WTC11 (cell line): ENCODE results near the gene PSMD3. TPM values are rescaled to one million over a fixed set of nuclear protein-coding genes. Genes with fewer than 3 reads are reported as not detected.

ENCODE experiments used
- ATAC-seq: fragments of 200-7000 bp; cut with Tn5 transposase; 2 replicates; pipeline ENCODE4 v1.10.0; 2021; ENCODE audit warnings: mild to moderate bottlenecking, moderate library complexity
- CTCF ChIA-PET: fragments of 300-600 bp; sonication (Branson Sonifier 250); formaldehyde crosslinking; loops from one replicate; lab custom pipeline; 2021; ENCODE audit warnings: antibody characterized with exemption; lab: Charles Lee
- POLR2A ChIA-PET: fragments of 350-600 bp; sonication (Branson Sonifier 250); formaldehyde crosslinking; loops from one replicate; lab custom pipeline; 2021; ENCODE audit warnings: antibody characterized with exemption; lab: Charles Lee
- DNase-seq: peaks from one replicate; pipeline ENCODE4 v3.0.0; 2021; ENCODE audit warnings: low spot score
- H3K27ac Mint-ChIP-seq: 2 replicates; pipeline ENCODE4 v1.8.0; 2021; ENCODE audit warnings: mixed read lengths
- H3K27me3 Mint-ChIP-seq: 2 replicates; pipeline ENCODE4 v1.8.0; 2021; ENCODE audit warnings: low read depth, mild to moderate bottlenecking, moderate library complexity, mixed read lengths
- H3K36me3 Mint-ChIP-seq: 2 replicates; pipeline ENCODE4 v1.8.0; 2021; ENCODE audit warnings: mixed read lengths
- H3K4me1 Mint-ChIP-seq: 2 replicates; pipeline ENCODE4 v1.8.0; 2022; ENCODE audit warnings: mixed read lengths
- H3K4me3 Mint-ChIP-seq: 2 replicates; pipeline ENCODE4 v1.8.0; 2021; ENCODE audit warnings: mild to moderate bottlenecking, moderate library complexity, mixed read lengths
- H3K9me3 Mint-ChIP-seq: 2 replicates; pipeline ENCODE4 v1.8.0; 2021; ENCODE audit warnings: mixed read lengths
- CBFB ChIP-seq: sonication (generic); formaldehyde crosslinking; IDR thresholded peaks from 2 replicates; pipeline ENCODE4 v1.8.1; 2022; ENCODE audit warnings: mild to moderate bottlenecking, low read depth, missing genetic modification reagents
- CTCF ChIP-seq: fragments of 200-600 bp; IDR thresholded peaks from 2 replicates; pipeline ENCODE4 v1.8.0; 2022; ENCODE audit warnings: antibody characterized with exemption
- ELF4 ChIP-seq: sonication (generic); formaldehyde crosslinking; IDR thresholded peaks from 2 replicates; pipeline ENCODE4 v1.8.1; 2022; ENCODE audit warnings: low read depth, mild to moderate bottlenecking, moderate library complexity, missing genetic modification reagents
- ESRRA ChIP-seq: sonication (generic); formaldehyde crosslinking; IDR thresholded peaks from 2 replicates; pipeline ENCODE4 v1.8.1; 2022; ENCODE audit warnings: mild to moderate bottlenecking, missing genetic modification reagents, borderline replicate concordance
- ETV6 ChIP-seq: sonication (generic); formaldehyde crosslinking; IDR thresholded peaks from 2 replicates; pipeline ENCODE4 v1.8.1; 2022; ENCODE audit warnings: mild to moderate bottlenecking, missing genetic modification reagents
- FOXP4 ChIP-seq: sonication (generic); formaldehyde crosslinking; IDR thresholded peaks from 2 replicates; pipeline ENCODE4 v1.8.0; 2022; ENCODE audit warnings: mild to moderate bottlenecking, missing genetic modification reagents
- JUN ChIP-seq: sonication (generic); formaldehyde crosslinking; IDR thresholded peaks from 2 replicates; pipeline ENCODE4 v1.8.0; 2023; ENCODE audit warnings: mild to moderate bottlenecking, missing genetic modification reagents
- MYBL2 ChIP-seq: sonication (generic); formaldehyde crosslinking; IDR thresholded peaks from 2 replicates; pipeline ENCODE4 v1.8.1; 2023; ENCODE audit warnings: mild to moderate bottlenecking, moderate library complexity, missing genetic modification reagents
- NFATC4 ChIP-seq: fragments of 250-450 bp; sonication (Bioruptor Pico); IDR thresholded peaks from 2 replicates; pipeline ENCODE4 v1.9.0; 2021; ENCODE audit warnings: mild to moderate bottlenecking
- SOX15 ChIP-seq: fragments of 250-450 bp; sonication (Bioruptor Pico); IDR thresholded peaks from 2 replicates; pipeline ENCODE4 v1.9.0; 2021; ENCODE audit warnings: mild to moderate bottlenecking
- TEAD4 ChIP-seq: sonication (generic); formaldehyde crosslinking; IDR thresholded peaks from 2 replicates; pipeline ENCODE4 v1.8.0; 2022; ENCODE audit warnings: mild to moderate bottlenecking, missing genetic modification reagents
- USF1 ChIP-seq: sonication (generic); formaldehyde crosslinking; IDR thresholded peaks from 2 replicates; pipeline ENCODE4 v1.8.0; 2022; ENCODE audit warnings: mild to moderate bottlenecking, missing genetic modification reagents
- ZBTB43 ChIP-seq: sonication (generic); formaldehyde crosslinking; IDR thresholded peaks from 2 replicates; pipeline ENCODE4 v1.8.1; 2023; ENCODE audit warnings: mild to moderate bottlenecking, missing genetic modification reagents
- ZNF532 ChIP-seq: fragments of 250-450 bp; sonication (Bioruptor Pico); IDR thresholded peaks from 2 replicates; pipeline ENCODE4 v1.9.0; 2021; ENCODE audit warnings: mild to moderate bottlenecking, borderline replicate concordance
- total RNA-seq: library from RNA; stranded (reverse); gene quantifications from 3 replicates; pipeline ENCODE4 v1.2.3, GENCODE V29; 2021
- TF ChIP-seq, protein P1 (sequence below): sonication (generic); formaldehyde crosslinking; IDR thresholded peaks from 2 replicates; pipeline ENCODE4 v1.8.0; 2022; ENCODE audit warnings: missing genetic modification reagents
- TF ChIP-seq, protein P2 (sequence below): sonication (generic); formaldehyde crosslinking; IDR thresholded peaks from 2 replicates; pipeline ENCODE4 v1.8.1; 2022; ENCODE audit warnings: low read depth, missing genetic modification reagents, borderline replicate concordance
- TF ChIP-seq, protein P3 (sequence below): sonication (generic); formaldehyde crosslinking; IDR thresholded peaks from 2 replicates; pipeline ENCODE4 v1.8.1; 2022; ENCODE audit warnings: low read depth, mild to moderate bottlenecking, moderate library complexity, missing genetic modification reagents, borderline replicate concordance
- TF ChIP-seq, protein P4 (sequence below): fragments of 250-450 bp; sonication (Bioruptor Pico); IDR thresholded peaks from 2 replicates; pipeline ENCODE4 v2.1.2; 2022; ENCODE audit warnings: mild to moderate bottlenecking, moderate library complexity

The PSMD3 gene
- total RNA-seq, 1 experiment from 2014 or later: 190 TPM

DNA sequence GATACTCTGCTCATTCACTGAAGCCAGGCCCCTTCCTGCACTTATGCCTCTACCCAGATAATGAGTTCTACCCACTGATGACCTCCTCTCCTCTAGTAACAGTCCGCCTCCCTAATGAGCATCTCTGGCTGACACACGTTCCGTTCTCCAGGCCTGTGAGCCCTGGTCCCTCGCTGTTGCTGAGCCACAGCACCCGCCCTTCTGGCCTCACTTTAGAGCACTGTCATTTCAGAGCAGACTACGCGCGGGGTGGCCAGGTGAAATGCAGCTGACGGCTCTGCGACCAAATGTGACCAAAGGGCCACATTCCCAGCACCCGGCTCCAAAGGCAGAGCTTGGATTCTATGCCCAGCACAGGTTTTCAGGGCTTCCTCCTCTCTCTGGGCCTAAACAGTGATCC is 13.8 kb downstream of the PSMD3 start (continued):
- TF ChIP-seq ZNF532 (CRISPR knock-in tag): no peak
- TF ChIP-seq ETV6: no peak
- TF ChIP-seq, all 79 proteins: peak for 0

GRCh38 chr17:39995438-39995837 is 14.8 kb downstream of the PSMD3 start:
- ChIA-PET CTCF (no interaction called here), POLR2A (no interaction called here)
- Mint-ChIP-seq H3K36me3 (peaks cover 71% of the 10 kb centered on the region), H3K4me3 (no peak overlapping the region), H3K4me1 (no peaks in the 10 kb centered on the region), H3K27ac (no peak overlapping the region), H3K9me3 (no peaks in the 10 kb centered on the region), H3K27me3 (no peaks in the 10 kb centered on the region)
- no peak for ATAC-seq
- no peak for DNase-seq
- TF ChIP-seq, protein P1, sequence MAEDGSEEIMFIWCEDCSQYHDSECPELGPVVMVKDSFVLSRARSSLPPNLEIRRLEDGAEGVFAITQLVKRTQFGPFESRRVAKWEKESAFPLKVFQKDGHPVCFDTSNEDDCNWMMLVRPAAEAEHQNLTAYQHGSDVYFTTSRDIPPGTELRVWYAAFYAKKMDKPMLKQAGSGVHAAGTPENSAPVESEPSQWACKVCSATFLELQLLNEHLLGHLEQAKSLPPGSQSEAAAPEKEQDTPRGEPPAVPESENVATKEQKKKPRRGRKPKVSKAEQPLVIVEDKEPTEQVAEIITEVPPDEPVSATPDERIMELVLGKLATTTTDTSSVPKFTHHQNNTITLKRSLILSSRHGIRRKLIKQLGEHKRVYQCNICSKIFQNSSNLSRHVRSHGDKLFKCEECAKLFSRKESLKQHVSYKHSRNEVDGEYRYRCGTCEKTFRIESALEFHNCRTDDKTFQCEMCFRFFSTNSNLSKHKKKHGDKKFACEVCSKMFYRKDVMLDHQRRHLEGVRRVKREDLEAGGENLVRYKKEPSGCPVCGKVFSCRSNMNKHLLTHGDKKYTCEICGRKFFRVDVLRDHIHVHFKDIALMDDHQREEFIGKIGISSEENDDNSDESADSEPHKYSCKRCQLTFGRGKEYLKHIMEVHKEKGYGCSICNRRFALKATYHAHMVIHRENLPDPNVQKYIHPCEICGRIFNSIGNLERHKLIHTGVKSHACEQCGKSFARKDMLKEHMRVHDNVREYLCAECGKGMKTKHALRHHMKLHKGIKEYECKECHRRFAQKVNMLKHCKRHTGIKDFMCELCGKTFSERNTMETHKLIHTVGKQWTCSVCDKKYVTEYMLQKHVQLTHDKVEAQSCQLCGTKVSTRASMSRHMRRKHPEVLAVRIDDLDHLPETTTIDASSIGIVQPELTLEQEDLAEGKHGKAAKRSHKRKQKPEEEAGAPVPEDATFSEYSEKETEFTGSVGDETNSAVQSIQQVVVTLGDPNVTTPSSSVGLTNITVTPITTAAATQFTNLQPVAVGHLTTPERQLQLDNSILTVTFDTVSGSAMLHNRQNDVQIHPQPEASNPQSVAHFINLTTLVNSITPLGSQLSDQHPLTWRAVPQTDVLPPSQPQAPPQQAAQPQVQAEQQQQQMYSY (CRISPR knock-in tag): no peak
- TF ChIP-seq TEAD4 (no peak), CBFB (CRISPR knock-in tag) (no peak), ESRRA (no peak), ZBTB43 (no peak), NFATC4 (CRISPR knock-in tag) (no peak), MYBL2 (no peak), JUN (no peak), FOXP4 (CRISPR knock-in tag) (no peak), USF1 (no peak), SOX15 (CRISPR knock-in tag) (no peak), ELF4 (no peak), CTCF (no peak)
- TF ChIP-seq, protein P2, sequence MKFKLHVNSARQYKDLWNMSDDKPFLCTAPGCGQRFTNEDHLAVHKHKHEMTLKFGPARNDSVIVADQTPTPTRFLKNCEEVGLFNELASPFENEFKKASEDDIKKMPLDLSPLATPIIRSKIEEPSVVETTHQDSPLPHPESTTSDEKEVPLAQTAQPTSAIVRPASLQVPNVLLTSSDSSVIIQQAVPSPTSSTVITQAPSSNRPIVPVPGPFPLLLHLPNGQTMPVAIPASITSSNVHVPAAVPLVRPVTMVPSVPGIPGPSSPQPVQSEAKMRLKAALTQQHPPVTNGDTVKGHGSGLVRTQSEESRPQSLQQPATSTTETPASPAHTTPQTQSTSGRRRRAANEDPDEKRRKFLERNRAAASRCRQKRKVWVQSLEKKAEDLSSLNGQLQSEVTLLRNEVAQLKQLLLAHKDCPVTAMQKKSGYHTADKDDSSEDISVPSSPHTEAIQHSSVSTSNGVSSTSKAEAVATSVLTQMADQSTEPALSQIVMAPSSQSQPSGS (CRISPR knock-in tag): no peak
- TF ChIP-seq, protein P3, sequence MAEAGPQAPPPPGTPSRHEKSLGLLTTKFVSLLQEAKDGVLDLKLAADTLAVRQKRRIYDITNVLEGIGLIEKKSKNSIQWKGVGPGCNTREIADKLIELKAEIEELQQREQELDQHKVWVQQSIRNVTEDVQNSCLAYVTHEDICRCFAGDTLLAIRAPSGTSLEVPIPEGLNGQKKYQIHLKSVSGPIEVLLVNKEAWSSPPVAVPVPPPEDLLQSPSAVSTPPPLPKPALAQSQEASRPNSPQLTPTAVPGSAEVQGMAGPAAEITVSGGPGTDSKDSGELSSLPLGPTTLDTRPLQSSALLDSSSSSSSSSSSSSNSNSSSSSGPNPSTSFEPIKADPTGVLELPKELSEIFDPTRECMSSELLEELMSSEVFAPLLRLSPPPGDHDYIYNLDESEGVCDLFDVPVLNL: no peak
- TF ChIP-seq, protein P4, sequence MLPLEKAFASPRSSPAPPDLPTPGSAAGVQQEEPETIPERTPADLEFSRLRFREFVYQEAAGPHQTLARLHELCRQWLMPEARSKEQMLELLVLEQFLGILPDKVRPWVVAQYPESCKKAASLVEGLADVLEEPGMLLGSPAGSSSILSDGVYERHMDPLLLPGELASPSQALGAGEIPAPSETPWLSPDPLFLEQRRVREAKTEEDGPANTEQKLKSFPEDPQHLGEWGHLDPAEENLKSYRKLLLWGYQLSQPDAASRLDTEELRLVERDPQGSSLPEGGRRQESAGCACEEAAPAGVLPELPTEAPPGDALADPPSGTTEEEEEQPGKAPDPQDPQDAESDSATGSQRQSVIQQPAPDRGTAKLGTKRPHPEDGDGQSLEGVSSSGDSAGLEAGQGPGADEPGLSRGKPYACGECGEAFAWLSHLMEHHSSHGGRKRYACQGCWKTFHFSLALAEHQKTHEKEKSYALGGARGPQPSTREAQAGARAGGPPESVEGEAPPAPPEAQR (CRISPR knock-in tag): no peak
